Spleen (tissue), 11 donors: ENCODE measurements around the gene ZBP1. TPM values are rescaled to one million over a fixed set of nuclear protein-coding genes. Genes with fewer than 3 reads are reported as not detected.
A peak's percentile ranks its signal among the peaks of the same experiment; 100 is the strongest.

Source experiments
- DNase-seq: peaks from one replicate; pipeline ENCODE4 v3.0.0-alpha.2; 2020
- H3K27ac ChIP-seq, 8 donors: fragments of 200-600 bp; sonication (generic) in 7 of 8; 1 replicate in 4 of 8; 2 replicates in 4 of 8; pipeline versions ENCODE4 v1.5.0 to v1.8.0; 2016 to 2021; ENCODE audit warnings: inconsistent platforms in 4 of 8, mild to moderate bottlenecking in 4 of 8, moderate library complexity in 1 of 8
- H3K27me3 ChIP-seq, 7 donors: fragments of 200-600 bp; sonication (generic) in 6 of 7; replicated peaks in 1 of 7; 1 replicate in 4 of 7; 2 replicates in 3 of 7; pipeline versions ENCODE4 v1.5.0 to v1.8.0; 2016 to 2021; ENCODE audit warnings: inconsistent platforms in 3 of 7, mild to moderate bottlenecking in 1 of 7
- H3K36me3 ChIP-seq, 6 donors: fragments of 200-600 bp; sonication (generic) in 5 of 6; 1 replicate in 4 of 6; 2 replicates in 2 of 6; pipeline versions ENCODE4 v1.5.0 to v1.8.0; 2016 to 2021; ENCODE audit warnings: inconsistent platforms in 2 of 6
- H3K4me1 ChIP-seq, 6 donors: fragments of 200-600 bp; sonication (generic) in 5 of 6; 1 replicate in 3 of 6; 2 replicates in 3 of 6; pipeline versions ENCODE4 v1.5.0 to v1.8.0; 2016 to 2021; ENCODE audit warnings: inconsistent platforms in 3 of 6
- H3K4me3 ChIP-seq, 8 donors: fragments of 200-600 bp; sonication (generic) in 7 of 8; 1 replicate in 4 of 8; 2 replicates in 4 of 8; pipeline versions ENCODE4 v1.5.0 to v1.8.0; 2016 to 2021; ENCODE audit warnings: inconsistent platforms in 4 of 8, mild to moderate bottlenecking in 4 of 8, moderate library complexity in 2 of 8
- H3K9me3 ChIP-seq, 8 donors: fragments of 200-600 bp; sonication (generic) in 7 of 8; 1 replicate in 4 of 8; 2 replicates in 4 of 8; pipeline versions ENCODE4 v1.5.0 to v1.8.0; 2016 to 2021; ENCODE audit warnings: inconsistent platforms in 4 of 8
- POLR2A ChIP-seq, 3 donors: fragments of 450-650 bp; IDR thresholded peaks; one replicate each; pipeline ENCODE4 v1.5.1; 2017; ENCODE audit warnings: antibody characterized with exemption in 3 of 3, mild to moderate bottlenecking in 1 of 3
- POLR2AphosphoS5 ChIP-seq, 3 donors: sonication (generic); formaldehyde crosslinking; IDR thresholded peaks; one replicate each; pipeline ENCODE4 v1.5.1; 2017; ENCODE audit warnings: antibody characterized with exemption in 3 of 3
- WGBS, 5 donors: extraction: QIAGEN DNeasy Blood & Tissue Kit in 3 of 5; methylation state at CpG; one replicate each; pipeline versions ENCODE4 v1.1.5 to v1.1.7; 2013 to 2018; 5-methylcytosine and 5-hydroxymethylcytosine counted together
- intact Hi-C: fragments of 100-400 bp; cut with DNase I; formaldehyde crosslinking; loops from one replicate; pipeline ENCODE4 v1.15.0; 2023; ENCODE audit warnings: low total_unique reads
- polyA plus RNA-seq, 3 donors: library from polyadenylated mRNA; stranded (reverse); fragments of 200-250 nt; gene quantifications; one replicate each; pipeline ENCODE4 v1.2.1, GENCODE V29; 2013
- total RNA-seq, 7 donors: library from RNA; depleted of rRNA in 3 of 7; stranded (reverse); fragments of >200 nt in 3 of 7; fragmentation: NEBNext Ultra II Directional in 4 of 7; extraction: Animal tissue kit (Norgen Biotek cat#: 25700) in 4 of 7; gene quantifications; one replicate each; pipeline versions ENCODE4 v1.1.0 to v1.2.1, GENCODE V29; 2016 to 2021
- TF ChIP-seq, protein P1 (sequence below), 11 experiments: fragments of 200-600 bp in 7 of 11; fragments of 450-650 bp in 4 of 11; sonication (generic) in 4 of 11; IDR thresholded peaks in 8 of 11; conservative IDR thresholded peaks in 3 of 11; 1 replicate in 7 of 11; 2 replicates in 4 of 11; pipeline versions ENCODE4 v1.4.0 to v1.8.0; 2016 to 2021; ENCODE audit warnings: antibody characterized with exemption in 11 of 11, inconsistent platforms in 4 of 11, mild to moderate bottlenecking in 1 of 11
- donor health status: healthy with polysubstance abuse.
- donor health status: DM: no; HTN: no; CAD: no; lungs with moderate emphysema.
- donor health status: DM: no; HTN: no; CAD: no.
- donor health status: Bipolar disorder and iron deficiency.
- donor health status: healthy.
- donor health status: DM: no; HTN: no; CAD: no.
- donor health status: DM: yes; HTN: yes; CAD: no.

Gene ZBP1
- total and polyA plus RNA-seq, 10 donors, result 8.6 to 28.4 (median 16.6) TPM

DNA sequence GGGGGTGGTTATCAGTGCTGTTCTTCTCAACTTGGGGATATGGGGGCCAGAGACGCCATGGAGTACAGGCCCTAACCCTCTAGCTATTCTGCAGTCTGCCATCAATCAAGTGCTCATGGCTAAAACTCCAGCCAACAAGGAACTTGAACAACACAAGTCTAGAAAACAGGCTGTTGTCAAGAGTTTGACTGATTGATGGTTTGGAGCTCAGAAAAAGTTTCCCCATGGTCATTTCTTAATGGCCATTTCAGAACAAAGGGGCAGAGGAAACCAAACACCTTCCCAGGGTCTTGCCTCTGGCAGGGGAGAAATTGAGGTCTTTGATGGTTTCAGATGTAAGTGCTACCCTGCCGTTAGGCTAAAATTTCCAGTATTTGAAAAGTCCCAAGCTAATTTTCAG, 44.2 kb downstream of the ZBP1 start:
- H3K9me3 ChIP-seq, result no peaks in the 10 kb centered on the region
- no peak for TF ChIP-seq POLR2A (IDR thresholded peaks at IDR 0.05)
- TF ChIP-seq POLR2AphosphoS5 (IDR thresholded peaks at IDR 0.05), result no peak
- TF ChIP-seq, protein P1, sequence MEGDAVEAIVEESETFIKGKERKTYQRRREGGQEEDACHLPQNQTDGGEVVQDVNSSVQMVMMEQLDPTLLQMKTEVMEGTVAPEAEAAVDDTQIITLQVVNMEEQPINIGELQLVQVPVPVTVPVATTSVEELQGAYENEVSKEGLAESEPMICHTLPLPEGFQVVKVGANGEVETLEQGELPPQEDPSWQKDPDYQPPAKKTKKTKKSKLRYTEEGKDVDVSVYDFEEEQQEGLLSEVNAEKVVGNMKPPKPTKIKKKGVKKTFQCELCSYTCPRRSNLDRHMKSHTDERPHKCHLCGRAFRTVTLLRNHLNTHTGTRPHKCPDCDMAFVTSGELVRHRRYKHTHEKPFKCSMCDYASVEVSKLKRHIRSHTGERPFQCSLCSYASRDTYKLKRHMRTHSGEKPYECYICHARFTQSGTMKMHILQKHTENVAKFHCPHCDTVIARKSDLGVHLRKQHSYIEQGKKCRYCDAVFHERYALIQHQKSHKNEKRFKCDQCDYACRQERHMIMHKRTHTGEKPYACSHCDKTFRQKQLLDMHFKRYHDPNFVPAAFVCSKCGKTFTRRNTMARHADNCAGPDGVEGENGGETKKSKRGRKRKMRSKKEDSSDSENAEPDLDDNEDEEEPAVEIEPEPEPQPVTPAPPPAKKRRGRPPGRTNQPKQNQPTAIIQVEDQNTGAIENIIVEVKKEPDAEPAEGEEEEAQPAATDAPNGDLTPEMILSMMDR (IDR thresholded peaks at IDR 0.05 in 8 of 11, conservative IDR thresholded peaks at IDR 0.05 in 3 of 11), result no peak
- peak; percentile 13 for DNase-seq
- WGBS, 5 donors, result 57 to 76% (median 61%) methylated on average over 2 of the region's 2 CpGs
- peaks cover 0 to 76% (median 12%) of the 10 kb centered on the region in 7 donors for H3K27me3 ChIP-seq
- no peak overlapping the region for H3K27ac ChIP-seq
- peaks cover 0 to 17% (median 5%) of the 10 kb centered on the region in 6 donors for H3K4me1 ChIP-seq
- intact Hi-C loops, result no loop called here
- no peak overlapping the region for H3K4me3 ChIP-seq
- no peaks in the 10 kb centered on the region for H3K36me3 ChIP-seq

GRCh38 chr20:57574954-57575353, 45.3 kb downstream of the ZBP1 start:
- H3K27ac ChIP-seq, result no peak overlapping the region
- H3K4me3 ChIP-seq, result no peak overlapping the region
- H3K9me3 ChIP-seq, result no peaks in the 10 kb centered on the region
- no peak for DNase-seq
- H3K27me3 ChIP-seq, result peaks cover 0 to 66% (median 10%) of the 10 kb centered on the region in 7 donors
- peaks cover 0 to 13% (median 4%) of the 10 kb centered on the region in 6 donors for H3K4me1 ChIP-seq
- TF ChIP-seq, protein P1 (IDR thresholded peaks at IDR 0.05 in 8 of 11, conservative IDR thresholded peaks at IDR 0.05 in 3 of 11), result no peak
- TF ChIP-seq POLR2AphosphoS5 (IDR thresholded peaks at IDR 0.05) (no peak), POLR2A (IDR thresholded peaks at IDR 0.05) (no peak)
- H3K36me3 ChIP-seq, result no peaks in the 10 kb centered on the region
- intact Hi-C loops, result no loop called here

DNA sequence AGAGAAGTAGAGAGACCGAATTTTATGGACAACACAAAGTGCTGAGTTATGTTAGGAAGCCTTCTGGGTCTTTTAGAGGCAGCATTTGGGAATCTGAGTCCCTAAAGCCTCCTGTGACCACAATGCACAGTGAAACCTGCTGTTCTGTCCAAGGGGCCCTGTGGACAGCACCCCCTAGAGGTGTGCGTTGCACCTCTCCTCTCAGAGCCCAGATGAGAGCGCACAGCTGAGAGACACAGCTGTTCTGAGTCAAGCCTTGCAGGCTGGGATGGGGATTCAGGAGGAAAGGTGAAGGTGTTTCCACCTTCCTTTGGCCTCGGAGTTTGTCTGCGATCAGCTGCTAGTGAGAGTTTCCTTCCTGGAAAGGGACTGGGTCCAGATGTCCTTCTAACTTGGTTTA, 46.3 kb downstream of the ZBP1 start:
- TF ChIP-seq POLR2A (IDR thresholded peaks at IDR 0.05), result no peak
- TF ChIP-seq, protein P1 (IDR thresholded peaks at IDR 0.05 in 8 of 11, conservative IDR thresholded peaks at IDR 0.05 in 3 of 11), result peak in 1 of 11 experiments; percentile 29
- TF ChIP-seq POLR2AphosphoS5 (IDR thresholded peaks at IDR 0.05), result peak in 1 of 3 donors; percentile 6
- WGBS, 5 donors, result 24 to 49% (median 47%) methylated on average over 5 of the region's 5 CpGs
- DNase-seq, result peak; percentile 14
- H3K36me3 ChIP-seq, result no peaks in the 10 kb centered on the region
- H3K27me3 ChIP-seq, result peaks cover 0 to 58% (median 4%) of the 10 kb centered on the region in 7 donors
- no peak overlapping the region for H3K4me3 ChIP-seq
- peaks cover 0 to 9% (median 4%) of the 10 kb centered on the region in 6 donors for H3K4me1 ChIP-seq
- no peak overlapping the region for H3K27ac ChIP-seq
- H3K9me3 ChIP-seq, result no peaks in the 10 kb centered on the region
- intact Hi-C loops, result no loop called here

DNA sequence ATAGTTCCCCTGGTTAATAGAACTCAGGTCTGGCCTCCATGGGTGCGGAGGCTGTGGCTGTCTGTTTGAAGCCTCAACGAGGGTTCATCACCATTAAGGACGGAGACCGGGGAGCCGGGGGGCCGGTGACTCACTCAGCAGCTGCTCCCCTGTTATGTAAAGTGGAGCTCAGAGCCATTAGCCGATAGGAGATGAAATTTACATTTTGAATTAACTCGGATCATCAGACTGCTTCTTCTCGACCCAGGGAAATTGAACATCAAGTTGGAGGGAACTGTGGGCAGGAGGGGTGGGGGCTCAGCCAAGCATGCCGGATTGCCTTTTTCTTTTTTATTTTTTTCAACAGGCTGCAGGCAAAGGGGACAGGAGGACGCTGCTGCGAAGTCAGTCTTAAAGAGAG, 47.0 kb downstream of the ZBP1 start:
- H3K4me1 ChIP-seq, result peaks cover 0 to 9% (median 5%) of the 10 kb centered on the region in 6 donors
- H3K9me3 ChIP-seq, result no peaks in the 10 kb centered on the region
- H3K4me3 ChIP-seq, result no peak overlapping the region
- H3K27me3 ChIP-seq, result peaks cover 0 to 58% (median 4%) of the 10 kb centered on the region in 7 donors
- intact Hi-C loops, result no loop called here
- 67 to 75% (median 69%) methylated on average over 10 to 12 of the region's 12 CpGs for WGBS, 5 donors
- no peaks in the 10 kb centered on the region for H3K36me3 ChIP-seq
- DNase-seq, result peak; percentile 61
- no peak overlapping the region for H3K27ac ChIP-seq
- TF ChIP-seq POLR2A (IDR thresholded peaks at IDR 0.05), result no peak
- TF ChIP-seq POLR2AphosphoS5 (IDR thresholded peaks at IDR 0.05), result no peak
- TF ChIP-seq, protein P1 (IDR thresholded peaks at IDR 0.05 in 8 of 11, conservative IDR thresholded peaks at IDR 0.05 in 3 of 11), result no peak
